Middle frontal gyrus (tissue), 1 donor: ENCODE results near the gene GFI1B.

Experiments
- DNase-seq: peaks from one replicate; pipeline ENCODE4 v3.0.0-alpha.2; 2015; ENCODE audit warnings: low spot score; ENCODE audit errors: extremely low spot score

GFI1B gene

DNA sequence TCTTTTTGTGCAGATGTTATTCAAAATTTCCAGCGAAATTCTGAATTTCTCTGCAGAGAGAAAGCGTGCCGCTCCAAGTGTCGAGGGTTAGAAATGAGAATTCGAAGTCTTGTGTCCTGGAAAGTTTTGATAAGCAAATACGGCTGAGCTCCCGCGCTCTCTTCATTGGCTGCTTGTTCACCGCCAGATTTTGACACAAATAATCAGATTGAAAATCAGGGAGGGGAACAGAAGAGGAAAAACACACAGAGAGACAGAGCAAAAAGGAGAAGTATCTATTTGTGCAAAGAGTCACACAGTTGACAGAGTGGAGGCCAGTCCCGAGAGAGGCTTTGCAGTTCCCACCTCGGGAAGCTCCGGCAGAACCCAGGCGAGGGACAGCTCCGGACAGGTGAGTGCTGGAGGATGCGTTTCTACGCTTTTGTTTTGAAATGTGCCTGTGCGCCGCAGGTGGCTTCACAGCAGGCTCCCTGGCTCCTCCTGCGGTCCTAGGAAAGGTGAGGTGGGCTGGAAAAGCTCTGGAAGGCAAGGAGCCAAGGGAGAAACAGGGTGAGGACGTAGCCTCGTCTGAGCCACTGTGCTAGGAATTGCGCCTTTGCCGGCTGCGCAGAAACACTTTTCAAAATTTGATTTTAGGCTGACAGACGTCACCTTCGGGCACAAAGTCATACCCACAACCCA is at the start of gene GFI1B:
GFI1B (plus strand) TSS at position 244 of the 681 bp plus-strand sequence. CDS start 7,985 bp downstream, outside the sequence.
- no peak for DNase-seq

DNA sequence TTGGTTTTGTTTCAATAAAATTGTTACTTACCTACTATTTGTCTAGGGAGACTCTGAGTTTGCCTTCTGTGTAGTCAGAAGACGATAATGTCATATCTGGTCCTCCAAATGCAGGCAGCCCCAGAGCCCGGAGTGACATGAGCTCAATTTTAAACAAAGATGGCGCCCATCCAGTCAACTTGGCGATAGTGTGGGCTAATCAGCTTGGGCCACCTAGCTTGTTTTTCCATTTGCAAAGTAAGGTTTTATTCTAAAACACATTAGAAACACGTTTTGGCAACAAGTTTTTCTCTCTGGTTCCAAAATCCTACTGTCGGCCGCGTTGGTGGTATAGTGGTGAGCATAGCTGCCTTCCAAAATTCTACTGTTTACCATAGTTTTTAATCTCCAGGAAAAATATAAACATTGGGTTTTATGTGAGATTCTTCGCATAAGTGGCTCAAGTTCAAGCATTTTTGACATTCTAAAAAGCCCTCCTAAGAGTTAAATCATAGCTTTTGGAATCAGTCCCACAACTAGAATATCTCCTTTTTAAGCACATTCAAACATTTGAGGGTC is 47.2 kb upstream of the GFI1B start:
- no peak for DNase-seq

DNA sequence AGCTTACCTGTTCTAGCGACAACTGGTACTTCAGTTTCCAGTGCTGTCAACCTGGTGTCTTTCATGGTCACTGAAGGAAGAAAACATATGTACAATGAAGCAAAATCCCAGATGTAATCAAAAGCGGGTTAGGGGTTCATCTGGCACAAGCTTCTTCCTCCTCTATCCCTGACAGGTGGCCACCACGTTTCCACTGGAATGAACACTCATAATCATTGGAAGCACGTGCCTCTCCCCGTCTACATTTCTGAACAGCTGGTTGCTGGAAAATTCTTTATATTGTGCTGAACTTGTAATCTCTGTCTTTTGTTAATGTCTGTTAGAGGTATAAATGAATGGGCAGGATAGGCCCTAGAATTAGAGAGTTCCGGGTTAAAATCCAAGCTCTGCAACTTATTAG is 43.5 kb upstream of the GFI1B start:
- no peak for DNase-seq

DNA sequence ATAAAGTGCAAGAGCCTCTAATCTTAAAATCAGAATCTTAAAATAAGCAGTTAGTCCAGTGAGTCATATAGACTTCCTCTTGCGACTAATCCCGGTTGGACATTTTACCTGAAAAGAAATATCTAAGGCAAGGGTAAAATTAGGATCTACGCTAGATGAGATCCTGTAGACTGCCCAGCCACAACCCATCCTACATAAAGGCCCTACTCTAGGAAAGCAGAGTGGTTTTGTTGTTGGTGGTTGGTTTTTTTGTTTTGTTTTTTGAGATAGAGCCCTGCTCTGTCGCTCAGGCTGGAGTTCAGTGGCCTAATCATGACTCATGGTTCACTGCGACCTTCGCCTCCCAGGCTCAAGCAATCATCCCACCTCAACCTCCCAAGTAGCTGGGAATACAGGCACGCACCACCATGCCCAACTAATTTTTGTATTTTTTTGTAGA is 41.0 kb upstream of the GFI1B start:
- DNase-seq = no peak

DNA sequence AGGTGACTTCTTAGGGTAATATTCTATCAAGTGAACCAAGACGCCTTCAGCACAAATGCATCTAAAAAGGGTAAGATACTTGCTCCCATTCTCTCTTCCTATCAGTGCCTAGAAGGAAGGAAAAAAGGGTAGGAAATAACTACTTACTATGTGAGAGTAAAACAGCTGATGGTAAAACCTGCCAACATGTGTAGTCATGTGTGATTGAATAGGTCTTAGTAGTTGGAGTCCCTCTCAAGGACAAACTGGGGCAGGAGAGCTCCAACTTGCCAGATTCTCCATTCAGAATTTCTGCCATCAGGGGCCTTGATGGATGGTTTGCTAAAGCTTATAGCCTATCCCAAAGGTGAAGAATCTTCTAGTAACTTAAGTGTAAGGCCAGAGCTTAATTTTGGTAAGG is 39.3 kb upstream of the GFI1B start:
- no peak for DNase-seq

DNA sequence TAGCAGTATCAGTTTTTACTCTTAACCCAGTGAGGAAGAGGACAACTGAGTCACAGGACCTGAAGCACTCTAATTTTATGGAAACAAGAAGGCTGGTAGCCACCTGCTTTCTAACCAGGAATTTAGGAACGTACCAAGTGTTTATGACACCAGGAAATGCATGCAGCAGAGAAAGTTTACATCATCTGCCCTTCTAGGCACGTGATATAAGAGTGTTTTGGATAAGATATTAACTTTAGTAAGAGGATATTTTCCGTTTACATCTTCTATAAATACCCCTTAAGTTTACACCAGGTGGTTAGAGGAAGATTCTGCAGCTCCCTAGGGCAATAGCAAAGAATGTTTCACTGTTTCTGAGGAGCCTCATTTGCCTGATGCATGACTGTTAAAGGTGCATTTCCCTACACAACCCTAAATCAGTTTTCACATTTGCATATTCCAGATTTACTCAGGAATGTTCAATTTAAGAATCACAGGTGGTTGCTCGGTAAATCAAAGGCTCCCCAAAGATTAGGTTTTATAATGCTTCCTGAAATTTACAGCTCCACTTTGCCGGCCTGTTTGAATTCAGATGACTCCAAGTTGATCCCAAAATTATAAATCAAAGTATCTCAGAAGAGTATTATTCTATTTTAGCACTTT is 35.8 kb upstream of the GFI1B start:
- no peak for DNase-seq

DNA sequence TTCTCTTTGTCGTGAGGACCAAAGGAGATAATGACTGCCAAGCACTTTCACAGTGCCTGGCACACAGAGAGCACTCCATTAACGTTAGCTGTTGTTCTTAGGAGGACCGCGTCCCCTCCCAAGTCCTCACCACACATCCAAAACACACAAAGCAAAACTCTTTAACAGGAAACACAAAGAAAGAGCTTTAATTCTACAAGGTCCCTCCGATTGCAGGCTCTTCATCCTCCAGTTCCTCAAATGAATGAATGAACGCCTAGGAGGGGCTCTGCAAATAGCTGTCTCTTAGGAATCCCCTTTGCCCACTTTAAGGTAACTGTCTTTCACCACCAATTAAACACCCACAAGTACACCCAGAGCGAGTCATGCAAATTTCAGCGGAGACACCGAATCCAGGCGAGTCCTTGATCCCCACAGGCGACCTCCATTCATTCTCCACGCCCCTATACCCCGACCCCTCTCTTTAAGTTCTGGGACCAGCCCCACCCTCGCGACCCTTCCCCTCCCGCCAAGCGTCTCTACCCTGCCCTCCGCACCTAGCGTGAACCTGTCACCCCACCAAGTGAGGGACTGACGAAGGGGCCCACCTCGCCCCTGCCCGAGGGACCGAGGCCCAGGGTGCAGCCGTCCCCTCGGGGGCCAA is 34.7 kb upstream of the GFI1B start:
- DNase-seq = no peak

DNA sequence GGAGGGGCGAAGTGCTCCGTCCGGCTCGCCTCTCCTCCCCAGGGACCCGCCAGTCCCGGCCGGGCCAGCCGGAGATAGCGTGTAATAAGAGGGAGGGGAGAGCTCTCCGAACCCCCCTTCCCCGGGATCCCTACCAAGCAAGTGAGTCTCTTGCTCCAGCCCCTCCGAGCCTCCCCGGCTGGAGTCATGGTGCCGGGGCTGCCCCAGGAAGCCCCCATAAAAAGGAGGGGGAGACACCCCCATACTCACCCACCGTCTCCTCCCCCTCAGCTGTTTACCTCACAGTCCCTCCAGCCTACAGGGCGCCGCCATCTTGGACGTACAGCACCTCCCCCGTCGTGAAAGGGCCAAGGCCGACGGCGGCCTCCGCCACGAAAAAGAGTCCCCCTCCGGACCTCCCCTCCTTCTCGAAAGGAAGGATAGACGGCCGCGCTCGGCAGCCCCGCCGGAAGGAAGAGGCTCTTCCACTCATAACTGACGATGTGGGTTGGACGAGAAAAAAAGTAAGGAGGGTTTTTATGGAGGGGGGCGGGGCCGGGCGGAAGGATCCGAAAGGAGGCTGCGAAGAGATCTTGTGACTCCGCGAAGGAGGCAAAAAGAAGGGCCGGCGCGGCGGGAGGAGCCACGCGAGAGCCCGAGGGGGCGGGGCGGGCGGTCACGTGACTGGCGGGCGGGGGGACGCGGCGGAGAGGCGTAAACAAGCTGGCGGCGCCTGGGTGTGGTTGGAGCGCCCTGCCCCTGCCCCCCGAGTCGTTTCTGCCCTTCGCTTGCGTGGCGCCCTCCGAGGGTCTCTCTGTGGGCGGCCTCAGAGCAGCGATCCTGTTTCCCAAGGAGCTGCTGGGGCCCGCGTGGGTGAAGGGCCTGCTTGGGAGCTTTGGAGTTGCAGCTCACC is 34.0 kb upstream of the GFI1B start, which contains the start of gene TSC1:
TSC1 (minus strand) TSS at position 323 of the 892 bp plus-strand sequence. CDS start 15,744 bp downstream, outside the sequence.
- DNase-seq = peak; percentile 67

DNA sequence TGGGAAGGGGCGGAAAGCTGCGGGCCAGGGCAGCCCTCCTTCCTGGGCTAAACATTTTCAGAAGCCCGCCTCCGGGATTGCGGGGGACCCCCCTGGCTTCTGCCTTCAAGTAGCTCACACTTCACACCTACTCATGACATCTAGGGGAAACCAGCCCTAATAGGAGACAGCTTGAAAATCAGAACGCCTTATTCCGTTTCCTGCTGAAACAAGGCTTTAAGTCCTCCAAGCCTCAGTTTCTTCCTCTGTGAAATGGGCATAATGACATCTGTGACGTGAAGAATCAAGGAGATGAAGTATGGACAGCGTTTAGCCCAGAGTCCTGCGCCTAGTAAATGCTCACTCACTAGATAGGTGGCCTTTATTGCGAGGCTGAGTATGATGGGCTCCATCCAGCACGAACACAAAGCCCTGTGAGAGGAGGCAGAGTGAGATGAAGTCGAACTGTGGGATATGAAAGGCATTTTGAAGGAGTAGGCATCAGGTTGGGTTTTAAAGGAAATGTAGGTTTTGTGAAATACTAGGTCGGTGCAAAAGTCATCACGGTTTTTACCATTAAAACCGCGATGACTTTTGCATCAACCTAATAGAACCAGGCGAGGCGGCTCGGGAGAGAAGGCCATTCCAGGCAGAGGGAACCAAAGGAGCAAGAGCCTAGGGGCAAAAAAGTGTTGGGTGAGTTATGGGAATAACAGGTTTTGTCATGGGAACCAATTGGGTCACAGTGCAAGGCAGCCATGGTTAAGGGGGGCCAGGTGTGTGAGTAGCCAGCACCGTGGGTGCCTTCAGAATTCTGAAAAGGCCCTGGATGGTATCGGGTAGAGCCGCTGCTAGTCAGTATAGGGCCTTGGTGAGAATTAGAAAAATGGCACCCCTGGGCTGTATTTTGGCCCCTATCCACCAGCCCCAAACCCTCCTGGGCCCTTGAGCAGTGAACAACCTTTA is 33.0 kb upstream of the GFI1B start:
- DNase-seq = no peak

DNA sequence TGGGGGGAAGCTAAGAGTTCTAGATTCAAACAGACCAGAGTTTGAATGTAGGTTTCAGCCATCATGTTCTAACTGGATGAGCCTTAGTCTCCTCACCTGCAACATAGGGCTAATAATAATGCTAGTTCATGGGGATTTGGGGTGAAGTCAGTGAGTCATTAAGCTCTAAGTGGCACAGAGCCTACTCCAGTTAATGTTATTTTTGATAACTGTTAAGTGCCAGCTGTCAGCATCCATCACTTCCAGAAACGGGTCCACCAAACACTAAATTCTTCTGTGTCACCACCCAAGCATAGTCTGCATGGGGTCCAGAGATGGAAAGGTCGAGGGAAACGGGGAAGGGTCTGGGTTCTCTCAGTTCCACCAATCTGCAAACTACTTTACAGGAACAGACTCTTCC is 32.3 kb upstream of the GFI1B start:
- no peak for DNase-seq

DNA sequence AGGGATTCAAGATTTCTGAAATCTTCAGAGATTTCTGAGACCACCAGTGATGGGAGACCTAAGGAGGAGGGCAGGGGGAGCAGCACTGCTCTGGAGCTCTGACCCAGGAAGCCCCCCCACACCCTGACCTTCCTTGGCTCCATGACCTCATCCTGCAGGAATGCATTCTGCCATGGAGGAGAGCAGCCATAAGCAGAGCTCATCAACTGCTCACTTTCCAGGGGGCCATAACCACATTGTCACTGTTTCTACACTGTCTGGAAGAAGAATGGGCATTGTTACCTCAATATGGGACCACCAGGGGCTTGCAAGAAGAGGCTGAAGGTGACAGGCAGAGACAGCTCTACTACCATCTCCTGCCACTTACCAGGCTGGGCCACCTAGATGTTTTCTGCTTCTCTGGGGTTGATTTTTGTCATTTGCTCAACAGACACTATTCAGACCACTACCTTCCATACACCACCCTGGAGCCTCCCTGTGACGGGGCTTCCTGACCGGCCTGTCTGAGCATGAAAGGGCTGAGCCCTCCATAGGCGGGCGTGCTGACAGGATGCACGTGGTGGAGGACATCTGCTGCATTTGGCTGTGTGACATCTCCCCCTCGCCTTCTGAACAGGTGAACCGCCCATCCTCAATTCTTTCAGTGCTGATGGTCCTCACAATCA is 31.7 kb upstream of the GFI1B start:
- no peak for DNase-seq

DNA sequence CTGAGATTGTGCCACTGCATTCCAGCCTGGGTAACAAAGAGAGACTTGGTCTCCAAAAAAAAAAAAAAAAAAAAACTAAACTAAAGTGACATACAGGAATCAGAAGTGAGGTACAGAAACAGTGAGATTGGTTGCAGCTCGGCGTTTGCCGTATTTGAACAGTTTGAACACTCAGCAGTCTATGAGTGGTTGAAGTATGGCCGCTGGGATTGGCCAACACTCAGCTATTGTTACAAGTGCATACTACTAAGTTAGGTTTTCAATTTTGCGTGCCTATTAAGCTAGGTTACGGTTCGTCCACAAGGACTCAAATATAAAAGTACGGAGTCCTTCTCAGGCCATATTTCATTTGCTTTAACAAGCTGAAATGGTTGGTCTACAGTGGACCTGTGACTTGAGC is 30.7 kb upstream of the GFI1B start:
- DNase-seq = no peak

DNA sequence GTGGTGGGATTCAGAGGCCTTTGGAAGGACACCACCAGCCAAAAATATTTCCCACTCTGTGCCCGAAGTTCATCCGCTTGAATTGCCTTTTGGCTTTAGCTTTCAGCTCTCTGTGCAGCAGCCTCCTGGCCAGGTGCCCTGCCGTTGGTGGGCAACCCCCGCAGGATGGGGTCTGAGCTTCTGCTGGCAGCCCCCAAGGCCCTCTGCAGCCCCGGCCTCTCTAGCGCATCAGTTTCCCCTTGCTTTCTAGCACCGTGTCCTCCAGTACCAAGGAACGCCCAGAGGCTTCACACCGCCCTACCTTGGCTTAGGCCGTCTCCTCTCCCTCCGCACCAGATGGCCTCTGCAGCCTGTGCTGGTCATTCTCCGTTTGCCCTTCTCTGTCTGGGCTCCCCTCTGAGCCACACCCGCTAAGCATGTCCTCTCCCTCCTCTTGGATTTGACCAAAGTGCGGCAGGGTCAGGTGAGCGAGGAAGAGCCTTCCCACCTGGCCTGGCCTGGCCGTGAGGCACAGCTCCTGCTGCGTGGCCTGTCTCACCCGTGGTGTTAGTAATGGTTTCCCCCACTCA is 29.9 kb upstream of the GFI1B start:
- DNase-seq = no peak

DNA sequence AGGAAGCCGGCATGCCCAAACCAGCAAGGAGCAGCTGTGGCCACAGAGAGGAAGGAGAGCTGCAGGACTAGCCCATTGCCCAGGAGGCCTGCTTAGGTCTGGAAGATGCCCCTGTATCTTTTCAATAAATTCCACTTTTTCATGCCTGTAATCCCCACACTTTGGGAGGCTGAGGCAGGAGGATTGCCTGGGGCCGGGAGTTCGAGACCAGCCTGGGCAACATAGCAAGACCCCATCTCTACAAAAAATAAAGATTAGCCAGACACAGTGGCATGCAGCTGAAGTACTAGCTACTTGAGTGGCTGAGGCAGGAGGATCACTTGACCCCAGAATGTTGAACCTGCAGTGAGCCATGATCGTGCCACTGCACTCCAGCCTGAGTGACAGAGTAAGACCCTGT is 28.8 kb upstream of the GFI1B start:
- no peak for DNase-seq

DNA sequence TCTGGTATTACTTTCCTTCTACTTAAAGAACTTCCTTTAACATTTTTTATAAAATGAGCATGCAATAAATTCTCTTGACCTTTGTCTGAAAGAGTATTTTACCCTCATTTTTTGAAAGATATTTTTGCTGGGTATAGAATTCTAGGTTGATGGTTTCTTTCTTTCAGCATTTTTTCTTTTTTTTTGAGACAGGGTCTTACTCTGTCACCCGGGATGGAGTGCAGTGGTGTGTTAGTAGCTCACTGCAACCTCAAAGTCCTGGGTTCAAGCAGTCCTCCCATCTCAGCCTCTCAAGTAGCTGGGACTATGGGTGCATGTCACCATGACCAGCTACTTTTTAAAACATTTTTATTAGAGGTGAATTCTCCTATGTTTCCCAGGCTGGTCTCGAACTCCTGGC is 23.4 kb upstream of the GFI1B start:
- no peak for DNase-seq

DNA sequence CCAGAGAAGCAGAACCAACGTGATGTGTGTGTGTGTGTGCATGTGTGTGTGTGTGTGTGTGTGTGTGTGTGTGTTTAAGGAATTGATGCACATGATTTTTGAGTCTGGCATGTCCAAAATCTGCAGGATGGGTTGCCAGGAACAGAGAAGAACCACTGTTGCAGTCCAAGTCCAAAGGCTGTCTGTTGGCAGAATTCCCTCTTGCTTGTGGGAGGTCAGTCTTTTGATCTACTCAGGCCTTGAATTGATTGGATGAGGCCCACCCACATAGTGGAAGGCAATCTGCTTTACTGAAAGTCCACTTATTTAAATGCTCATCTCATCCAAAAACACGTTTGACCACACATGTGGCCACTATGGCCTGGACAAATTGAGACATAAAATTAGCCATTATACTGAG is 22.7 kb upstream of the GFI1B start:
- no peak for DNase-seq

DNA sequence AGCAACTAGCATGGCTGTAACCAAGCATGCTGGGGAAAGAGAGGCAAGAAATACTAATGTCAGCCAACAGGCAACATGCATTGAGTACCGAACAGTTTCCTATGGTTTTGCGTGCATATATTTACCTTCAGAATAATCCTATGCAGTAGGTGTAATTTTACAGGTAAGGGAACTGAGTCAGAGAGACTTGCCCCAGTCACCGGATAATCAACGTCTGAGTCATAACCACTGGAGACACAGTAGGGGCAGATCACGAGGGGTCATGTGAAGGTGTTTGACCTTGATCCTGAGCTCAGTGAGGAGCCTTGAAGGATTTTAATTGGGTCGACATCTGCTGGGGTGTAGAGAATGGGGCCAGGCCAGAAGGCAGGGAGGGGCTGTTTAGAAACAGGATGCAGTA is 20.7 kb upstream of the GFI1B start:
- DNase-seq = no peak

DNA sequence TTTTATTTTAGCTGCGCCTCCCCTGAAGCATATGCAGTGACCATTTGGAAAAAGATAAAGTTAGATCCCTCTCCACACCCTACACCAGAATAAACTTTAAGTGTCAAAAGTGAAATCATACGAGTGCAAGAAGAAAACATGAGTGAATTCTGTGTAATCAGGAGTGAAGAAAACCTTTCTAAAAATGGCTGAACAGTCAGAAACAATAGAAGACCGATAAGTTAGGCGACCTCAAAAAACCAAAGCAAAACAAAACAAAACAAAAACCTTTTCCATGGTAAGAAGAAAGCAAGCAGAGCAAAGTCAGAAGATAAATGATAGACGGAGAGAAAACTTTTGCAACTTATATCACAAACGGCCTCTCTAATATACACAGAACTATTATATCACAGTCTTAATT is 17.5 kb upstream of the GFI1B start:
- DNase-seq = no peak

DNA sequence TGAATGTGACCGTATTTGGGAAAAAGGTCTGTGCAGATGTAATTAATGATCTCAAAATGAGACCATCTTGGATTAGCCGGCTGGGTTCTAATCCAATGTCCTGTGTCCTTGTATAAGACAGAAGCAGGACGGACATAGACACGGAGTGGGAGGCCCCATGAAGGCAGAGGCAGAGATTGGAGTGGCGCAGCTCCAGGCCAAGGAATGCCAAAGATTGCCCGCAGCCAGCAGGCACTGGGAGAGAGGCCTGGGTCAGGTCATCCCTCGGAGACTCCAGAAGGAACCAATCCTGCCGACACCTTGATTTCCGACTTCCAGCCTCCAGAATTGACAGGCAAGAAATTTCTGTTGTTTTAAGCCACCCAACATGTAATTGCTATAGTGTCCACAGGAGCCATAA is 13.0 kb upstream of the GFI1B start:
- no peak for DNase-seq
